ENCODE measurements around the gene SCN3A. TPM values are rescaled to one million over a fixed set of nuclear protein-coding genes. Genes with fewer than 3 reads are reported as not detected.

SCN3A gene
- total RNA-seq, 1 experiment from 2014 or later, result not detected

GRCh38 chr2:165182029-165182428, 21.8 kb downstream of the SCN3A start:
- Mint-ChIP-seq H3K27ac (ENCODE audit: unreplicated experiment) (no peak overlapping the region), H3K4me1 (ENCODE audit: low read depth, unreplicated experiment) (no peaks in the 10 kb centered on the region), H3K9me3 (ENCODE audit: unreplicated experiment) (no peaks in the 10 kb centered on the region), H3K27me3 (ENCODE audit: insufficient read depth, unreplicated experiment) (peaks cover 17% of the 10 kb centered on the region), H3K4me3 (ENCODE audit: unreplicated experiment) (no peak overlapping the region), H3K36me3 (ENCODE audit: insufficient read depth, unreplicated experiment) (no peaks in the 10 kb centered on the region)
- no peaks in the 10 kb centered on the region for H3K36me3 ChIP-seq (ENCODE audit: control insufficient read depth, insufficient read depth, low read length)
- CTCF ChIA-PET, result interaction anchor here (0.9 kb wide), 1 partner anchor 21 kb away, joined by 7 read pairs; no protein-coding TSS in a partner anchor
- BruUV-seq (replicated peaks), result no TSS peak
- no peaks in the 10 kb centered on the region for H3K9me3 ChIP-seq
- no peak overlapping the region for H3K4me3 ChIP-seq (ENCODE audit: low read depth, low read length)
- DNase-seq, result no peak
- H3K4me1 ChIP-seq, result no peaks in the 10 kb centered on the region
- POLR2A ChIA-PET, result no interaction called here
- TF ChIP-seq, protein P1, sequence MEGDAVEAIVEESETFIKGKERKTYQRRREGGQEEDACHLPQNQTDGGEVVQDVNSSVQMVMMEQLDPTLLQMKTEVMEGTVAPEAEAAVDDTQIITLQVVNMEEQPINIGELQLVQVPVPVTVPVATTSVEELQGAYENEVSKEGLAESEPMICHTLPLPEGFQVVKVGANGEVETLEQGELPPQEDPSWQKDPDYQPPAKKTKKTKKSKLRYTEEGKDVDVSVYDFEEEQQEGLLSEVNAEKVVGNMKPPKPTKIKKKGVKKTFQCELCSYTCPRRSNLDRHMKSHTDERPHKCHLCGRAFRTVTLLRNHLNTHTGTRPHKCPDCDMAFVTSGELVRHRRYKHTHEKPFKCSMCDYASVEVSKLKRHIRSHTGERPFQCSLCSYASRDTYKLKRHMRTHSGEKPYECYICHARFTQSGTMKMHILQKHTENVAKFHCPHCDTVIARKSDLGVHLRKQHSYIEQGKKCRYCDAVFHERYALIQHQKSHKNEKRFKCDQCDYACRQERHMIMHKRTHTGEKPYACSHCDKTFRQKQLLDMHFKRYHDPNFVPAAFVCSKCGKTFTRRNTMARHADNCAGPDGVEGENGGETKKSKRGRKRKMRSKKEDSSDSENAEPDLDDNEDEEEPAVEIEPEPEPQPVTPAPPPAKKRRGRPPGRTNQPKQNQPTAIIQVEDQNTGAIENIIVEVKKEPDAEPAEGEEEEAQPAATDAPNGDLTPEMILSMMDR (IDR thresholded peaks at IDR 0.05; ENCODE audit: insufficient read depth in 1 of 2, low read depth in 1 of 2, low read length in 1 of 2, severe bottlenecking in 1 of 2, unreplicated experiment in 1 of 2), result no peak
- no peaks in the 10 kb centered on the region for H3K27me3 ChIP-seq (replicated peaks; ENCODE audit: control insufficient read depth, insufficient read depth, low read length)
- intact Hi-C loops (cut with micrococcal nuclease; ENCODE audit: unreplicated experiment), result no loop called here

- ChIA-PET POLR2A (no interaction called here), CTCF (no interaction called here)
- H3K27me3 ChIP-seq (replicated peaks; ENCODE audit: control insufficient read depth, insufficient read depth, low read length), result no peaks in the 10 kb centered on the region
- no peak overlapping the region for H3K4me3 Mint-ChIP-seq (ENCODE audit: unreplicated experiment)
- no peak overlapping the region for H3K4me3 ChIP-seq (ENCODE audit: low read depth, low read length)
- H3K27me3 Mint-ChIP-seq (ENCODE audit: insufficient read depth, unreplicated experiment), result peaks cover 16% of the 10 kb centered on the region
- H3K36me3 Mint-ChIP-seq (ENCODE audit: insufficient read depth, unreplicated experiment), result no peaks in the 10 kb centered on the region
- H3K36me3 ChIP-seq (ENCODE audit: control insufficient read depth, insufficient read depth, low read length), result no peaks in the 10 kb centered on the region
- no peaks in the 10 kb centered on the region for H3K9me3 Mint-ChIP-seq (ENCODE audit: unreplicated experiment)
- BruUV-seq (replicated peaks), result no TSS peak
- H3K4me1 Mint-ChIP-seq (ENCODE audit: low read depth, unreplicated experiment), result no peaks in the 10 kb centered on the region
- no peaks in the 10 kb centered on the region for H3K9me3 ChIP-seq
- TF ChIP-seq, protein P1 (IDR thresholded peaks at IDR 0.05; ENCODE audit: insufficient read depth in 1 of 2, low read depth in 1 of 2, low read length in 1 of 2, severe bottlenecking in 1 of 2, unreplicated experiment in 1 of 2), result no peak
- no peak overlapping the region for H3K27ac Mint-ChIP-seq (ENCODE audit: unreplicated experiment)
- no peaks in the 10 kb centered on the region for H3K4me1 ChIP-seq
- intact Hi-C loops (cut with micrococcal nuclease; ENCODE audit: unreplicated experiment), result no loop called here
- no peak for DNase-seq
These were observed 27.1 kb downstream of the SCN3A start for GRCh38 chr2:165176780-165177179.

DNA sequence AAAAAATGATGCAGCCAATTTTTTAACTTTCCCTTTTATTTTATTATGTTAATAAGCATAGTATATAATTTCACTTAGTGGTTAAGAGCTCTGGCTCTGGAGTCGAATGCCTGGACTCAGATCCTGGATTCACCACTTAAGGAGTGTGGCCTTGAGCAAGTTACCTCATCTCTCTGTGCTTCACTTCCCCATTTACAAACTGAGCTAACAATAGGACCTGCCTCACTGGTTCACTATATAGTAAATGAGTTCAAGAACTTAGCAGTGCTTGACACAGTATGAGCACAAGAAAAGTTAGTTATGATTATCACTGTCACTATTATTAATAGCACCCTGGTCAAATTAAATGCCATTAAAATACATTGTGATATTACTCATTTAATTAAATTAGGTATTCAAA, 30.6 kb downstream of the SCN3A start:
- H3K27ac Mint-ChIP-seq (ENCODE audit: unreplicated experiment), result no peak overlapping the region
- ChIA-PET CTCF (no interaction called here), POLR2A (no interaction called here)
- H3K9me3 Mint-ChIP-seq (ENCODE audit: unreplicated experiment), result no peaks in the 10 kb centered on the region
- H3K9me3 ChIP-seq, result no peaks in the 10 kb centered on the region
- H3K36me3 Mint-ChIP-seq (ENCODE audit: insufficient read depth, unreplicated experiment), result no peaks in the 10 kb centered on the region
- H3K4me3 ChIP-seq (ENCODE audit: low read depth, low read length), result no peak overlapping the region
- peaks cover 15% of the 10 kb centered on the region for H3K27me3 Mint-ChIP-seq (ENCODE audit: insufficient read depth, unreplicated experiment)
- H3K4me3 Mint-ChIP-seq (ENCODE audit: unreplicated experiment), result no peak overlapping the region
- intact Hi-C loops (cut with micrococcal nuclease; ENCODE audit: unreplicated experiment), result no loop called here
- H3K4me1 ChIP-seq, result no peaks in the 10 kb centered on the region
- no peaks in the 10 kb centered on the region for H3K36me3 ChIP-seq (ENCODE audit: control insufficient read depth, insufficient read depth, low read length)
- DNase-seq, result no peak
- BruUV-seq (replicated peaks), result no TSS peak
- TF ChIP-seq, protein P1 (IDR thresholded peaks at IDR 0.05; ENCODE audit: insufficient read depth in 1 of 2, low read depth in 1 of 2, low read length in 1 of 2, severe bottlenecking in 1 of 2, unreplicated experiment in 1 of 2), result no peak
- H3K27me3 ChIP-seq (replicated peaks; ENCODE audit: control insufficient read depth, insufficient read depth, low read length), result no peaks in the 10 kb centered on the region
- no peaks in the 10 kb centered on the region for H3K4me1 Mint-ChIP-seq (ENCODE audit: low read depth, unreplicated experiment)
